C1 segment of cervical spinal cord (tissue), 14 donors: Measurements from ENCODE around the gene CHRNB2.
"Not testable (repeated sequence)": the region's sequence is repeated elsewhere in the genome, so short reads cannot be mapped to it uniquely, and the experiment has no call there.

ENCODE experiments used
- DNase-seq, 14 donors: peaks; one replicate each; lab custom pipeline; 2025; lab: John Stamatoyannopoulos, UW

CHRNB2 gene

GRCh38 chr1:154567386-154568156 is at the start of gene CHRNB2:
Gene CHRNB2, plus strand, starts transcription at chr1:154567778. Its CDS starts 267 bp downstream, at chr1:154568045.
- DNase-seq, result peak in 8 of 14 donors; percentile 21 to 75 (median 32)

- DNase-seq, result no peak
Measured at GRCh38 chr1:154519591-154519991, 48.0 kb upstream of the CHRNB2 start.

- DNase-seq, result no peak
Measured at GRCh38 chr1:154520333-154520732, 47.2 kb upstream of the CHRNB2 start.

GRCh38 chr1:154521695-154522094 is 45.9 kb upstream of the CHRNB2 start:
- DNase-seq, result no peak

- no peak for DNase-seq
Measured at GRCh38 chr1:154524881-154525280, 42.7 kb upstream of the CHRNB2 start.

GRCh38 chr1:154527192-154527591 is 40.4 kb upstream of the CHRNB2 start:
- DNase-seq, result no peak

- DNase-seq, result no peak
Measured at GRCh38 chr1:154529308-154529707, 38.3 kb upstream of the CHRNB2 start.

- not testable (repeated sequence) for DNase-seq
Measured at GRCh38 chr1:154531950-154532349, 35.6 kb upstream of the CHRNB2 start.

GRCh38 chr1:154533952-154534844 is 33.4 kb upstream of the CHRNB2 start:
- DNase-seq, result peak in 1 of 14 donors; percentile 16

GRCh38 chr1:154536570-154536969 is 31.0 kb upstream of the CHRNB2 start:
- DNase-seq, result no peak

- DNase-seq, result no peak
Measured at GRCh38 chr1:154539486-154540483, 27.8 kb upstream of the CHRNB2 start.

- no peak for DNase-seq
Measured at GRCh38 chr1:154541231-154541630, 26.3 kb upstream of the CHRNB2 start.

- peak in 6 of 14 donors; percentile 1 to 23 (median 9) for DNase-seq
Measured at GRCh38 chr1:154546264-154547063, 21.1 kb upstream of the CHRNB2 start.

GRCh38 chr1:154547105-154547732 is 20.4 kb upstream of the CHRNB2 start:
- peak in 1 of 14 donors; percentile 2 for DNase-seq

- no peak for DNase-seq
Measured at GRCh38 chr1:154548028-154548427, 19.6 kb upstream of the CHRNB2 start.

- DNase-seq, result no peak
Measured at GRCh38 chr1:154549202-154549770, 18.3 kb upstream of the CHRNB2 start.

- no peak for DNase-seq
Measured at GRCh38 chr1:154550070-154550469, 17.5 kb upstream of the CHRNB2 start.

- no peak for DNase-seq
Measured at GRCh38 chr1:154550657-154551056, 16.9 kb upstream of the CHRNB2 start.

GRCh38 chr1:154551474-154551873 is 16.1 kb upstream of the CHRNB2 start:
- DNase-seq, result no peak

GRCh38 chr1:154552036-154552435 is 15.5 kb upstream of the CHRNB2 start:
- no peak for DNase-seq
